Pancreas (tissue), 10 donors: ENCODE data around the gene SH3TC1. TPM values are rescaled to one million over a fixed set of nuclear protein-coding genes. Genes with fewer than 3 reads are reported as not detected.

ENCODE experiments used
- ATAC-seq, 4 donors: fragments of 200-7000 bp; cut with Tn5 transposase; one replicate each; pipeline versions ENCODE4 v1.8.0 to v1.9.1; 2020; ENCODE audit warnings: mild to moderate bottlenecking in 4 of 4, moderate library complexity in 4 of 4
- DNase-seq, 6 donors: peaks; one replicate each; pipeline ENCODE4 v3.0.0-alpha.2; 2020
- FAIRE-seq: peaks from 2 replicates; lab custom pipeline; 2012; peaks lifted over from hg19 to GRCh38; lab: Jason Lieb, UNC
- H3K27ac ChIP-seq, 4 donors: fragments of 200-600 bp; sonication (generic); 1 replicate in 3 of 4; 2 replicates in 1 of 4; pipeline versions ENCODE4 v1.5.0 to v1.8.0; 2020
- H3K27me3 ChIP-seq, 4 donors: fragments of 200-600 bp; one replicate each; pipeline ENCODE4 v1.8.0; 2021
- H3K36me3 ChIP-seq, 3 donors: fragments of 200-600 bp; sonication (generic) in 1 of 3; one replicate each; pipeline versions ENCODE4 v1.5.0 to v1.8.0; 2020 to 2021
- H3K4me1 ChIP-seq, 3 donors: fragments of 200-600 bp; one replicate each; pipeline ENCODE4 v1.8.0; 2021
- H3K4me3 ChIP-seq, 4 donors: fragments of 200-600 bp; sonication (generic) in 2 of 4; one replicate each; pipeline versions ENCODE4 v1.5.0 to v1.8.0; 2020 to 2021
- H3K9me3 ChIP-seq, 4 donors: fragments of 200-600 bp; one replicate each; pipeline ENCODE4 v1.8.0; 2021
- WGBS, 2 donors: extraction: QIAGEN DNeasy Blood & Tissue Kit; methylation state at CpG; one replicate each; pipeline ENCODE4 v1.1.7; 2013; 5-methylcytosine and 5-hydroxymethylcytosine counted together
- intact Hi-C, 3 donors: fragments of 100-400 bp; cut with DNase I; formaldehyde crosslinking; loops; one replicate each; pipeline versions ENCODE4 v1.11.1 to v1.14.2; 2022
- polyA plus RNA-seq, 2 donors: library from polyadenylated mRNA; stranded (reverse); fragments of 200-250 nt; gene quantifications; one replicate each; pipeline ENCODE4 v1.2.3, GENCODE V29; 2013
- total RNA-seq, 6 donors: library from RNA; stranded (reverse); fragmentation: NEBNext Ultra II Directional in 4 of 6; extraction: Animal tissue kit (Norgen Biotek cat#: 25700) in 4 of 6; gene quantifications; one replicate each; pipeline versions ENCODE4 v1.2.1 to v1.2.4, GENCODE V29; 2021 to 2023
- TF ChIP-seq, protein P1 (sequence below), 4 donors: fragments of 200-600 bp; sonication (generic) in 3 of 4; IDR thresholded peaks; one replicate each; pipeline versions ENCODE4 v1.5.0 to v1.8.0; 2021; ENCODE audit warnings: antibody characterized with exemption in 4 of 4
- donor health status: healthy with polysubstance abuse.
- donor health status: DM: no; HTN: no; CAD: no; lungs with moderate emphysema.
- donor health status: DM: no; HTN: no; CAD: no.
- donor health status: control.
- donor health status: control.
- donor health status: Bipolar disorder and iron deficiency.
- donor health status: DM: yes; HTN: yes; CAD: no.
- donor health status: DM: no; HTN: no; CAD: no.
- donor health status: DM: no; HTN: no; CAD: no.
- donor health status: DM: yes; HTN: yes; CAD: no.

The SH3TC1 gene
- total and polyA plus RNA-seq, 8 donors, result 12.5 to 28.0 (median 19.6) TPM

DNA sequence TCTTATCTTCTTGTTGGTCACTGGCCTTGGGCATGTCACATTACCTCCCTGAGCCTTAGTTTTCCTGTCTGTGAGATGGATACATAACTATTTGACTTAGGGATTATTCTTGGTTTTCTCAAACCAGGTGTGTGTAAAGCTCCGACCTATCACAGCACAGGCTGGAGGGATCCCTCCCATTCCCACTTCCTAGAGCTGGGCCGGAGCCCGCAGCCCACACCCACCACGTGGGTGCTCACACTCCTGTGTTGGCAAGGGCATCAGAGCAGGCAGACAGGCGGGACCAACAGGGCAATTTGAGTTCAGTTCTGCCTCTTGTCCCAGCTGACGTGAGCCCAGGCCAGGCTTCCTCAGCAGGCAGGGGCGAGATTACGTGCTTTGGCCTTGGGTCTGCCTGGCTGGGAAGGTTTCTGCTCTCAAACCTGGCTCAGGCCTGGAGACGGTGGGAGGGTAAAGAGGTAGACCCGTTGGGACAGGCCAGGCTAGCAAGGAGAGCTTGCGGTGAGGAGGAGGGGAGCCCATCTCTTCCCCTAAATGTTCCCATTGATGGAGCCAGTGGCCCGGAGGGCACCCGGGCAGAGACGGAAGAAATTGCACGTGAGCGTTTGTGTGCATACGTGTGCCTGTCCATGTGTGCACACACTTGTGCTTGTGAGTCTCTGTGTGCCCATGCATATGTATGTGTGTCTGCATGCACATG is 734 bp upstream of the SH3TC1 start:
- TF ChIP-seq, protein P1, sequence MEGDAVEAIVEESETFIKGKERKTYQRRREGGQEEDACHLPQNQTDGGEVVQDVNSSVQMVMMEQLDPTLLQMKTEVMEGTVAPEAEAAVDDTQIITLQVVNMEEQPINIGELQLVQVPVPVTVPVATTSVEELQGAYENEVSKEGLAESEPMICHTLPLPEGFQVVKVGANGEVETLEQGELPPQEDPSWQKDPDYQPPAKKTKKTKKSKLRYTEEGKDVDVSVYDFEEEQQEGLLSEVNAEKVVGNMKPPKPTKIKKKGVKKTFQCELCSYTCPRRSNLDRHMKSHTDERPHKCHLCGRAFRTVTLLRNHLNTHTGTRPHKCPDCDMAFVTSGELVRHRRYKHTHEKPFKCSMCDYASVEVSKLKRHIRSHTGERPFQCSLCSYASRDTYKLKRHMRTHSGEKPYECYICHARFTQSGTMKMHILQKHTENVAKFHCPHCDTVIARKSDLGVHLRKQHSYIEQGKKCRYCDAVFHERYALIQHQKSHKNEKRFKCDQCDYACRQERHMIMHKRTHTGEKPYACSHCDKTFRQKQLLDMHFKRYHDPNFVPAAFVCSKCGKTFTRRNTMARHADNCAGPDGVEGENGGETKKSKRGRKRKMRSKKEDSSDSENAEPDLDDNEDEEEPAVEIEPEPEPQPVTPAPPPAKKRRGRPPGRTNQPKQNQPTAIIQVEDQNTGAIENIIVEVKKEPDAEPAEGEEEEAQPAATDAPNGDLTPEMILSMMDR (IDR thresholded peaks at IDR 0.05), result no peak
- no peaks in the 10 kb centered on the region for H3K9me3 ChIP-seq
- peaks cover 17 to 37% (median 23%) of the 10 kb centered on the region in 3 donors for H3K4me1 ChIP-seq
- WGBS, 2 donors, result 10 to 14% methylated on average over 17 of the region's 17 CpGs
- H3K36me3 ChIP-seq, result no peaks in the 10 kb centered on the region
- peak; percentile 73 to 85 (median 76) for DNase-seq
- no peak for FAIRE-seq
- peak overlapping the region in 2 of 4 donors; percentile 63 to 64 for H3K4me3 ChIP-seq
- peak; percentile 36 to 48 (median 44) for ATAC-seq
- H3K27me3 ChIP-seq, result no peaks in the 10 kb centered on the region
- intact Hi-C loops, result no loop called here
- H3K27ac ChIP-seq, result peak overlapping the region; percentile 88 to 93 (median 89)

DNA sequence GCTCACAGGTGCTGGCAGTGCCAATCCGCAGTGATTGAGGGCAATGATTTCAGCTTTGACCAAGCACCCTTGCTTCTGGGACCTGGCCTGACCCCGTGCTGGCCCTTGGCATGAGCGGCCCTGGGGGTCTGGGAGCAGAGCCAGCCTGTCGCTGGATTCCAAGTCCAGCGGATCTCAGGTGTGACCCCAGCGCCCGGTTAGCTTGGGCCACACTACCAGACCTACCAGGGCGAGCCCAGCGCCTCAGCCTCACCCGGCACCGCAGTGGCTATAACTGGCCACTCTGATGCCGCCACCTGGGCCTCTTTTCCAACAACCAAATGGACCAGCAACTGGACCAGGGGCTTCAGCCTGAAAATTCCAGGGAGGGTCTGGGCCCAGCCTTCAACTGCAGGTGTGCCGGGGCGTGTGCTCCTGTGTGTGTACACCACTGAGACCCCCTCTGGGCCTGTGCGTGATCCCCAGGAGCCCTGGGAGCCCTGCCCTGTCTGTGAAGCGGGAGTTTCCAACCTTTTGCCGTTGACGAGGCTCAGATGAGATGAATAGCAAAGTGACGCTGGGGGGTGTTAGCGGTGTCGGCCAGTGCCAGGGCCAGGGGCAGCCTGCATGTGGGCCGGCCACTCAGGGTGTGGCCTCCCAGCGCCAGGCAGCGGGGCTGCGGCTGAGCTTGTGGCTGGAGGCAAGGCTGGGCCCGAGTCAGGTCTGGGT is 658 bp downstream of the SH3TC1 start:
- TF ChIP-seq, protein P1 (IDR thresholded peaks at IDR 0.05), result no peak
- Histone ChIP-seq H3K9me3 (no peaks in the 10 kb centered on the region), H3K27ac (peak overlapping the region; percentile 88 to 93 (median 89)), H3K36me3 (no peaks in the 10 kb centered on the region), H3K4me1 (peaks cover 17 to 37% (median 23%) of the 10 kb centered on the region in 3 donors), H3K4me3 (peak overlapping the region; percentile 22 to 64 (median 48)), H3K27me3 (no peaks in the 10 kb centered on the region)
- ATAC-seq (peak; percentile 38 to 46 (median 44)), DNase-seq (peak in 4 of 6 donors; percentile 48 to 75 (median 58)), FAIRE-seq (no peak)
- WGBS, 2 donors, result 7 to 9% methylated on average over 26 of the region's 26 CpGs
- intact Hi-C loops, result no loop called here

DNA sequence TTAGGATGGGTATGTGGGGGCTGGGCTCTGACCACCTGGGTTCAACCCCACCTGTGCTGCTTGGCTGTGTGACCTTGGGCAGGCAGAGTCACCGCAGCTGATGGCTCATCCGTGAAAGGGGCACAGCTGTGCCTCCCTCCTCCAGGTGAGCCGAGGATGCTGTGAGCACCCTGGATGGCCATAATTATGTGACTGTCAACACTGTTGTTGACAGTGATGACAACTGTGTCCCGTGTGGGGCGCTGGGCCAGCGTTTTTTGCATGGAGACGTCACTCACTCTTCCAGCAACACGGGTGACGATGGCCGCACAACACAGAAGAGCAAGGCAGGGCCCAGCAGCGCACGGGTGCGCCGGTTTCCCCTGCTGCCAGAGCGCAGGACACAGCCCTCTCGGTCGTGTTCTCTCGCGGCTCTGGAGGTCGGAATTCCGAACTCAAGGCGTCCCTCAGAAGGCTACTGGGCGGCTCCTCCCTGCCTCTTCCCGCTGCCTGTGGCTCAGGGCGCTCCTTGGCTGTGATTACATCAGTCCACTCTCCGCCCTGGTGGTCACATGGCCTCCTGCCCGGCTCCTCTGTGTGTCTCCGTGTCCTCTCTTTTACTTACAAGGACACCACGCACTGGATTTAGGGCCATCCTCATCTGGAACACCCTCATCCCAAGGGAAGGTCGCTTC is 1.3 kb downstream of the SH3TC1 start:
- intact Hi-C loops, result no loop called here
- Histone ChIP-seq H3K9me3 (no peaks in the 10 kb centered on the region), H3K27me3 (no peaks in the 10 kb centered on the region), H3K27ac (peak overlapping the region; percentile 88 to 93 (median 89)), H3K4me3 (peak overlapping the region; percentile 22 to 64 (median 48)), H3K36me3 (no peaks in the 10 kb centered on the region), H3K4me1 (peaks cover 17 to 37% (median 23%) of the 10 kb centered on the region in 3 donors)
- FAIRE-seq (no peak), DNase-seq (peak in 3 of 6 donors; percentile 34 to 71 (median 50)), ATAC-seq (peak in 2 of 4 donors; percentile 5 to 28)
- WGBS, 2 donors, result 28% methylated on average over 30 of the region's 30 CpGs
- TF ChIP-seq, protein P1 (IDR thresholded peaks at IDR 0.05), result no peak

DNA sequence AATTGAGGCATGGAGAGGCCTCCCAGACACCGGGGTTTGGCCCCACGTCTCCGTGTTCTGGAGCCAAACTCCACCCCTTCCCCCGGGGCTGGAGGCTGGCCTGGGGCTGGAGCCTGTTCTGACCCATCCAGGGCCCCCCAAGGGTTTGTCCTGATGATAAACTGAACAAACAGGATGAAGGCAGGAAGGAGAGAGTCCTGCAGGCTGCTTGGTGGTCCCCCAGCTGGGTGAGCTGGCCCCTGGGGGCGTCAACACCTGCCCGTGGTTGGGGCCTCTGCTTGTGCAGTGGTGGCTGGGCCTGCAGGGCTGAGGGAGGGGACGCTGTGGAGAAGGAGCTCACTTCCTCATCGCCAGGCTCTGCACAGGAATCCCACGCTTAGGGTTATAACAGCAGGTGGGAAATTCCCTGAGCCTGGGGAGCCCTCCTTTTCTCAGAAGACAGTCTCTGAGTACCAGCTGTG is 2.3 kb downstream of the SH3TC1 start:
- H3K27ac ChIP-seq, result peak overlapping the region in 2 of 4 donors; percentile 8 to 19
- no peaks in the 10 kb centered on the region for H3K27me3 ChIP-seq
- H3K4me1 ChIP-seq, result peaks cover 17 to 30% (median 23%) of the 10 kb centered on the region in 3 donors
- WGBS, 2 donors, result 35 to 37% methylated on average over 9 of the region's 9 CpGs
- no peak for FAIRE-seq
- H3K36me3 ChIP-seq, result no peaks in the 10 kb centered on the region
- peak overlapping the region in 1 of 4 donors; percentile 63 for H3K4me3 ChIP-seq
- intact Hi-C loops, result no loop called here
- H3K9me3 ChIP-seq, result no peaks in the 10 kb centered on the region
- peak in 1 of 6 donors; percentile 71 for DNase-seq
- no peak for ATAC-seq
- TF ChIP-seq, protein P1 (IDR thresholded peaks at IDR 0.05), result no peak
